Activated CD8-positive, alpha-beta memory T cell treated with anti-CD3 and anti-CD28 coated beads, Interleukin-2, amount 50 U/mL, for 4 hours (primary cell): Measurements from ENCODE around the gene EVL.
A peak's percentile ranks its signal among the peaks of the same experiment; 100 is the strongest.

Experiments
- DNase-seq: peaks from one replicate; pipeline ENCODE4 v3.0.0-alpha.2; 2020

EVL gene

GRCh38 chr14:100088226-100088625 lies 23.0 kb downstream of the EVL start:
- no peak for DNase-seq

- no peak for DNase-seq
Observed at GRCh38 chr14:100091386-100091785, 26.2 kb downstream of the EVL start.

- DNase-seq: no peak
Observed at GRCh38 chr14:100092832-100093231, 27.6 kb downstream of the EVL start.

GRCh38 chr14:100093319-100093718 lies 28.1 kb downstream of the EVL start:
- DNase-seq: no peak

- DNase-seq: no peak
Observed at GRCh38 chr14:100096656-100097055, 31.4 kb downstream of the EVL start.

GRCh38 chr14:100098171-100098570 lies 32.9 kb downstream of the EVL start:
- no peak for DNase-seq

- no peak for DNase-seq
Observed at GRCh38 chr14:100100032-100100703, 34.9 kb downstream of the EVL start.

- DNase-seq: no peak
Observed at GRCh38 chr14:100102156-100102785, 37.0 kb downstream of the EVL start.

- DNase-seq: no peak
Observed at GRCh38 chr14:100103250-100104005, 38.2 kb downstream of the EVL start.

GRCh38 chr14:100104006-100104352 lies 38.8 kb downstream of the EVL start:
- no peak for DNase-seq

- no peak for DNase-seq
Observed at GRCh38 chr14:100104523-100105300, 39.5 kb downstream of the EVL start.

- DNase-seq: no peak
Observed at GRCh38 chr14:100105357-100106169, 40.3 kb downstream of the EVL start.

GRCh38 chr14:100106250-100107112 lies 41.3 kb downstream of the EVL start:
- peak; percentile 42 for DNase-seq

- no peak for DNase-seq
Observed at GRCh38 chr14:100107236-100107635, 42.0 kb downstream of the EVL start.

GRCh38 chr14:100108042-100108825 lies 43.0 kb downstream of the EVL start:
- DNase-seq: peak; percentile 92

- DNase-seq: no peak
Observed at GRCh38 chr14:100108840-100109593, 43.8 kb downstream of the EVL start.

GRCh38 chr14:100109594-100109955 lies 44.4 kb downstream of the EVL start:
- DNase-seq: no peak

- no peak for DNase-seq
Observed at GRCh38 chr14:100110816-100111215, 45.6 kb downstream of the EVL start.

GRCh38 chr14:100111931-100112704 lies 46.9 kb downstream of the EVL start:
- DNase-seq: no peak
